H1 (cell line): ENCODE data around the gene BRIP1. TPM values are rescaled to one million over a fixed set of nuclear protein-coding genes. Genes with fewer than 3 reads are reported as not detected.

Experiments
- CTCF ChIA-PET: fragments of 300-600 bp; sonication (Branson Sonifier 250); formaldehyde crosslinking; loops from one replicate; lab custom pipeline; 2021; ENCODE audit not compliant: partially characterized antibody; lab: Charles Lee
- POLR2A ChIA-PET: fragments of 300-600 bp; sonication (Branson Sonifier 250); formaldehyde crosslinking; loops from one replicate; lab custom pipeline; 2021; ENCODE audit warnings: inconsistent platforms; ENCODE audit not compliant: partially characterized antibody; lab: Charles Lee
- DNase-seq, 2 experiments: peaks; one replicate each; pipeline versions ENCODE4 v3.0.0 to v3.0.0-alpha.2; 2010 to 2022; ENCODE audit warnings: low spot score in 2 of 2, low read depth in 1 of 2, mixed read lengths in 1 of 2
- FAIRE-seq: peaks from 2 replicates; lab custom pipeline; 2011; peaks lifted over from hg19 to GRCh38; lab: Jason Lieb, UNC
- H2AFZ ChIP-seq: 2 replicates; pipeline ENCODE4 v1.8.1; 2012; ENCODE audit warnings: low read length, inconsistent platforms
- H2AK5ac ChIP-seq: 2 replicates; pipeline ENCODE4 v1.6.1; 2013; ENCODE audit warnings: low read depth, low read length
- H2BK120ac ChIP-seq: replicated peaks from 2 replicates; pipeline ENCODE3; 2013; ENCODE audit warnings: low read depth, low read length, inconsistent platforms
- H2BK12ac ChIP-seq: 2 replicates; pipeline ENCODE4 v1.6.1; 2013; ENCODE audit warnings: low read depth, low read length
- H2BK15ac ChIP-seq: 2 replicates; pipeline ENCODE4 v1.6.1; 2013; ENCODE audit warnings: low read length
- H2BK20ac ChIP-seq: 2 replicates; pipeline ENCODE4 v1.6.1; 2013; ENCODE audit warnings: low read length
- H2BK5ac ChIP-seq: 2 replicates; pipeline ENCODE4 v1.6.1; 2013; ENCODE audit warnings: low read depth, low read length
- H3K14ac ChIP-seq: 2 replicates; pipeline ENCODE4 v1.6.1; 2013; ENCODE audit warnings: inconsistent platforms; ENCODE audit not compliant: insufficient read length
- H3K18ac ChIP-seq: 2 replicates; pipeline ENCODE4 v1.6.1; 2013; ENCODE audit warnings: low read length; ENCODE audit errors: extremely low read depth
- H3K23ac ChIP-seq: 2 replicates; pipeline ENCODE4 v1.6.1; 2013; ENCODE audit warnings: inconsistent platforms; ENCODE audit not compliant: insufficient read length
- H3K23me2 ChIP-seq: 2 replicates; pipeline ENCODE4 v1.6.1; 2013; ENCODE audit warnings: low read depth, low read length
- H3K27ac ChIP-seq: 2 replicates; pipeline ENCODE4 v1.6.1; 2011; ENCODE audit warnings: low read depth, low read length, inconsistent platforms
- H3K27me3 ChIP-seq, 4 experiments: replicated peaks in 1 of 4; 1 replicate in 1 of 4; 2 replicates in 3 of 4; pipeline versions ENCODE4 v1.6.1 to v1.8.1; 2011 to 2013; ENCODE audit warnings: low read length in 3 of 4, mild to moderate bottlenecking in 3 of 4, inconsistent platforms in 2 of 4, mixed read lengths in 2 of 4, moderate library complexity in 1 of 4; ENCODE audit not compliant: control insufficient read depth in 3 of 4, insufficient read depth in 3 of 4; ENCODE audit errors: extremely low read depth in 1 of 4
- H3K36me3 ChIP-seq, 4 experiments: 2 replicates each; pipeline versions ENCODE4 v1.6.1 to v1.8.1; 2011 to 2013; ENCODE audit warnings: mild to moderate bottlenecking in 4 of 4, low read length in 3 of 4, moderate library complexity in 2 of 4, control low read depth in 1 of 4, inconsistent platforms in 1 of 4; ENCODE audit not compliant: insufficient read depth in 4 of 4, control insufficient read depth in 2 of 4
- H3K4ac ChIP-seq: replicated peaks from 2 replicates; pipeline ENCODE3; 2013; ENCODE audit warnings: low read length, low read depth, mixed read lengths, inconsistent platforms; ENCODE audit not compliant: insufficient read length
- H3K4me1 ChIP-seq, 4 experiments: replicated peaks in 1 of 4; 1 replicate in 1 of 4; 2 replicates in 3 of 4; pipeline versions ENCODE4 v1.6.1 to v1.8.1; 2011 to 2013; ENCODE audit warnings: low read length in 3 of 4, inconsistent platforms in 2 of 4, mixed read lengths in 1 of 4; ENCODE audit not compliant: insufficient read depth in 4 of 4, control insufficient read depth in 3 of 4
- H3K4me2 ChIP-seq, 2 experiments: 2 replicates each; pipeline versions ENCODE4 v1.6.1 to v1.8.1; 2011 to 2013; ENCODE audit warnings: low read depth in 2 of 2, low read length in 2 of 2, control low read depth in 1 of 2, inconsistent platforms in 1 of 2, mild to moderate bottlenecking in 1 of 2; ENCODE audit not compliant: insufficient read depth in 1 of 2
- H3K4me3 ChIP-seq, 4 experiments: fragments of 200-600, 300-600 bp in 1 of 4; sonication (generic), shearing (Covaris generic), sonication (Bioruptor Twin) in 1 of 4; 2 replicates each; pipeline versions ENCODE4 v1.5.1 to v1.8.1; 2011 to 2016; ENCODE audit warnings: low read length in 4 of 4, low read depth in 3 of 4, control low read depth in 2 of 4, inconsistent platforms in 2 of 4, mild to moderate bottlenecking in 2 of 4, mixed read lengths in 1 of 4, moderate library complexity in 1 of 4; ENCODE audit not compliant: insufficient read depth in 2 of 4; ENCODE audit errors: extremely low read depth in 1 of 4
- H3K56ac ChIP-seq: replicated peaks from 2 replicates; pipeline ENCODE3; 2013; ENCODE audit warnings: low read depth, mild to moderate bottlenecking, mixed read lengths, low read length, inconsistent platforms; ENCODE audit not compliant: insufficient read length
- H3K79me1 ChIP-seq: 2 replicates; pipeline ENCODE4 v1.6.1; 2013; ENCODE audit warnings: low read depth, low read length, control low read depth
- H3K79me2 ChIP-seq, 2 experiments: 2 replicates each; pipeline versions ENCODE4 v1.6.1 to v1.8.1; 2012 to 2013; ENCODE audit warnings: low read length in 2 of 2, mild to moderate bottlenecking in 2 of 2, inconsistent platforms in 1 of 2; ENCODE audit not compliant: insufficient read depth in 2 of 2, control insufficient read depth in 1 of 2
- H3K9ac ChIP-seq, 4 experiments: replicated peaks in 1 of 4; 1 replicate in 1 of 4; 2 replicates in 3 of 4; pipeline versions ENCODE4 v1.6.1 to v1.8.1; 2011 to 2013; ENCODE audit warnings: low read depth in 3 of 4, low read length in 3 of 4, control low read depth in 2 of 4, mild to moderate bottlenecking in 2 of 4, moderate library complexity in 2 of 4, inconsistent platforms in 1 of 4; ENCODE audit errors: extremely low read depth in 1 of 4
- H3K9me3 ChIP-seq, 2 experiments: 2 replicates each; pipeline versions ENCODE4 v1.6.1 to v1.8.1; 2012 to 2013; ENCODE audit warnings: mild to moderate bottlenecking in 2 of 2, moderate library complexity in 2 of 2, control low read depth in 1 of 2, inconsistent platforms in 1 of 2, low read depth in 1 of 2, low read length in 1 of 2, mixed read lengths in 1 of 2; ENCODE audit not compliant: insufficient read depth in 2 of 2
- H4K20me1 ChIP-seq, 2 experiments: replicated peaks in 1 of 2; 2 replicates each; pipeline versions ENCODE3 to v1.8.1; 2011 to 2013; ENCODE audit warnings: inconsistent platforms in 2 of 2, low read length in 2 of 2, mild to moderate bottlenecking in 1 of 2; ENCODE audit not compliant: insufficient read depth in 2 of 2, control insufficient read depth in 1 of 2
- H4K5ac ChIP-seq: 2 replicates; pipeline ENCODE4 v1.6.1; 2013; ENCODE audit warnings: low read length, low read depth, mixed read lengths, inconsistent platforms; ENCODE audit not compliant: insufficient read length
- H4K8ac ChIP-seq: 2 replicates; pipeline ENCODE4 v1.8.0; 2013; ENCODE audit warnings: mild to moderate bottlenecking, moderate library complexity, low read length, inconsistent platforms; ENCODE audit not compliant: insufficient read depth; ENCODE audit errors: extremely low read depth
- H4K91ac ChIP-seq: replicated peaks from 2 replicates; pipeline ENCODE3; 2013; ENCODE audit warnings: low read length, mixed read lengths, inconsistent platforms; ENCODE audit not compliant: insufficient read length
- PHF8 ChIP-seq: fragments of 200-600 bp; sonication (generic); conservative IDR thresholded peaks from 2 replicates; pipeline ENCODE4 v1.7.1; 2012; ENCODE audit warnings: low read depth, mild to moderate bottlenecking, inconsistent platforms, low read length, moderate library complexity
- WGBS, 2 experiments: shearing (Covaris generic) in 1 of 2; methylation state at CpG; one replicate each; pipeline versions ENCODE4 v1.1.6 to v1.1.7; 2013 to 2015; ENCODE audit warnings: low lambda C conversion rate in 2 of 2, mixed read lengths in 2 of 2, inconsistent platforms in 1 of 2, low coverage in 1 of 2, missing lambda C conversion rate in 1 of 2; ENCODE audit not compliant: insufficient replicate concordance in 2 of 2, insufficient coverage in 1 of 2, insufficient read length in 1 of 2; ENCODE audit errors: extremely low coverage in 1 of 2, missing lambda C conversion rate in 1 of 2; 5-methylcytosine and 5-hydroxymethylcytosine counted together
- polyA plus RNA-seq, 7 experiments: library from polyadenylated mRNA; depleted of rRNA in 3 of 7; stranded (reverse) in 5 of 7; unstranded in 2 of 7; fragments of >200 nt in 5 of 7; fragments of 200-250 nt in 2 of 7; gene quantifications; 1 replicate in 5 of 7; 2 replicates in 1 of 7; 4 replicates in 1 of 7; pipeline versions ENCODE4 v1.2.1 to v1.2.3, GENCODE V29; 2011 to 2013; ENCODE audit warnings: missing spikeins in 2 of 7, mixed read lengths in 2 of 7
- total RNA-seq: library from RNA; stranded (reverse); fragmentation: NEBNext Ultra II Directional; extraction: Animal tissue kit (Norgen Biotek cat#: 25700); gene quantifications from 2 replicates; pipeline ENCODE4 v1.2.1, GENCODE V29; 2021

The BRIP1 gene
- total and polyA plus RNA-seq, 2 of the 8 experiments (the other 6 are each of a cell fraction or from before 2014, with no cell fraction given): 5.8 to 19.2 TPM

DNA sequence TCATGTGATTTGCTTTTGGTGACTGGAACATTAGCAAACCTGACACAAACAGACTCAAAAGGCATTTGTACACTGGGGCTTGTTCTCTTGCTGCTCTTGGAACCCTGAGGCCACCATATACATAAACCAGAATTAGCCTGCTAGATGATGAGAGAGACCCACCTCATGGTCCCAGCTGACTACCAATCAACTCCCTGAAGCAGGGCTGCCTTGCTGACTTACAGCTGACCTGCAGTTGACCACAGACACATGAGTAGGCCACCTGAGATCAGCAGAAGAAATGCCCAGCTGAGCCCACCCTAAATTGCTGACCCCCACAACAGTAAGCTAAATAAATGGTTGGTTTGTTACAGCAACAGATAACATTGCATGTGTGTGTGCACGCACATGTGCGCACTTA lies 28.7 kb downstream of the BRIP1 start:
- H3K4me3 ChIP-seq: no peak overlapping the region
- no peak overlapping the region for H2BK15ac ChIP-seq
- H4K5ac ChIP-seq: no peak overlapping the region
- H3K14ac ChIP-seq: no peak overlapping the region
- no peak overlapping the region for H2BK5ac ChIP-seq
- POLR2A ChIA-PET: no interaction called here
- H3K4me2 ChIP-seq: no peak overlapping the region
- H4K8ac ChIP-seq: no peak overlapping the region
- H3K4ac ChIP-seq: no peak overlapping the region
- H4K20me1 ChIP-seq: no peaks in the 10 kb centered on the region
- H2BK20ac ChIP-seq: no peak overlapping the region
- H2AK5ac ChIP-seq: no peak overlapping the region
- no peak overlapping the region for H3K9ac ChIP-seq
- FAIRE-seq: no peak
- no peaks in the 10 kb centered on the region for H3K79me1 ChIP-seq
- no peaks in the 10 kb centered on the region for H3K23me2 ChIP-seq
- no peak for DNase-seq
- H3K4me1 ChIP-seq: no peaks in the 10 kb centered on the region
- no peak for TF ChIP-seq PHF8
- TF ChIP-seq, all 59 proteins: peak for 0
- H3K27ac ChIP-seq: no peak overlapping the region
- CTCF ChIA-PET: interaction anchor here (0.8 to 2.6 kb wide), 4 partner anchors 10 to 199 kb away, joined by 3 to 10 read pairs (median 4); no protein-coding TSS in a partner anchor
- H3K36me3 ChIP-seq: no peaks in the 10 kb centered on the region; a peak in 1 of 8 replicates
- H4K91ac ChIP-seq: no peak overlapping the region
- no peak overlapping the region for H2BK120ac ChIP-seq
- no peaks in the 10 kb centered on the region for H3K9me3 ChIP-seq
- H3K23ac ChIP-seq: peak overlapping the region; percentile 32
- no peaks in the 10 kb centered on the region; a peak in 1 of 7 replicates for H3K27me3 ChIP-seq
- H3K79me2 ChIP-seq: no peaks in the 10 kb centered on the region
- H3K56ac ChIP-seq: no peak overlapping the region
- no peak overlapping the region for H3K18ac ChIP-seq
- no peak overlapping the region for H2BK12ac ChIP-seq
- 100% methylated on average over 2 of the region's 2 CpGs; no CpG with 5 or more reads in 1 of the 2 experiments for WGBS, 2 experiments
- no peak overlapping the region for H2AFZ ChIP-seq
